Measurements from ENCODE around the gene AKTIP.

- TF ChIP-seq HDGF (IDR thresholded peaks at IDR 0.05; ENCODE audit: borderline replicate concordance) (no peak), SUZ12 (IDR thresholded peaks at IDR 0.05) (no peak), TARDBP (IDR thresholded peaks at IDR 0.05) (no peak), PKNOX1 (IDR thresholded peaks at IDR 0.05) (no peak), SP1 (IDR thresholded peaks at IDR 0.05) (no peak), ELF4 (IDR thresholded peaks at IDR 0.05) (no peak), FOXK2 (IDR thresholded peaks at IDR 0.05) (no peak), CTBP1 (IDR thresholded peaks at IDR 0.05; ENCODE audit: borderline replicate concordance) (no peak), FOXM1 (IDR thresholded peaks at IDR 0.05; ENCODE audit: borderline replicate concordance) (no peak)
Observed at GRCh38 chr16:53445534-53445933, 57.5 kb downstream of the AKTIP start.

All from HEK293T (cell line).